Activated CD4-positive, alpha-beta T cell treated with anti-CD3 and anti-CD28 coated beads for 36 hours (primary cell): ENCODE data around the gene MYH9. TPM values are rescaled to one million over a fixed set of nuclear protein-coding genes. Genes with fewer than 3 reads are reported as not detected.
A peak's percentile ranks its signal among the peaks of the same experiment; 100 is the strongest.
"Not testable (repeated sequence)": the region's sequence is repeated elsewhere in the genome, so short reads cannot be mapped to it uniquely, and the experiment has no call there.

ENCODE experiments used
- ATAC-seq: fragments of 200-7000 bp; cut with Tn5 transposase; one replicate; pipeline ENCODE4 v1.10.0; 2021; ENCODE audit warnings: mild to moderate bottlenecking, moderate library complexity
- CTCF ChIA-PET: fragments of 350-600 bp; sonication (Branson Sonifier 250); formaldehyde crosslinking; loops from one replicate; lab custom pipeline; 2021; ENCODE audit warnings: antibody characterized with exemption; lab: Charles Lee
- POLR2A ChIA-PET: fragments of 350-600 bp; sonication (Branson Sonifier 250); formaldehyde crosslinking; loops from one replicate; lab custom pipeline; 2021; ENCODE audit warnings: antibody characterized with exemption, inconsistent platforms; lab: Charles Lee
- DNase-seq: peaks from one replicate; pipeline ENCODE4 v3.0.0-alpha.2; 2020
- H3K27ac Mint-ChIP-seq: one replicate; pipeline ENCODE4 v1.8.0; 2021; ENCODE audit warnings: mixed read lengths
- H3K27me3 Mint-ChIP-seq: one replicate; pipeline ENCODE4 v1.8.0; 2021; ENCODE audit warnings: mixed read lengths
- H3K36me3 Mint-ChIP-seq: one replicate; pipeline ENCODE4 v1.8.0; 2021; ENCODE audit warnings: low read depth, mixed read lengths
- H3K4me1 Mint-ChIP-seq: one replicate; pipeline ENCODE4 v1.8.0; 2021; ENCODE audit warnings: mixed read lengths
- H3K4me3 Mint-ChIP-seq: one replicate; pipeline ENCODE4 v1.8.0; 2021; ENCODE audit warnings: mild to moderate bottlenecking, moderate library complexity, mixed read lengths
- H3K9me3 Mint-ChIP-seq: one replicate; pipeline ENCODE4 v1.8.0; 2021; ENCODE audit warnings: low read depth, mixed read lengths
- intact Hi-C, 2 experiments: fragments of 100-400 bp; cut with DNase I in 1 of 2; cut with micrococcal nuclease in 1 of 2; formaldehyde crosslinking; loops; one replicate each; pipeline versions ENCODE4 v1.14.2 to v1.15.1; 2022 to 2024; cut with DNase I, micrococcal nuclease
- total RNA-seq, 2 experiments: library from RNA; stranded (reverse); gene quantifications; one replicate each; pipeline ENCODE4 v1.2.3, GENCODE V29; 2021

Gene MYH9
- total RNA-seq, 2 experiments from 2014 or later: 720 to 773 TPM

DNA sequence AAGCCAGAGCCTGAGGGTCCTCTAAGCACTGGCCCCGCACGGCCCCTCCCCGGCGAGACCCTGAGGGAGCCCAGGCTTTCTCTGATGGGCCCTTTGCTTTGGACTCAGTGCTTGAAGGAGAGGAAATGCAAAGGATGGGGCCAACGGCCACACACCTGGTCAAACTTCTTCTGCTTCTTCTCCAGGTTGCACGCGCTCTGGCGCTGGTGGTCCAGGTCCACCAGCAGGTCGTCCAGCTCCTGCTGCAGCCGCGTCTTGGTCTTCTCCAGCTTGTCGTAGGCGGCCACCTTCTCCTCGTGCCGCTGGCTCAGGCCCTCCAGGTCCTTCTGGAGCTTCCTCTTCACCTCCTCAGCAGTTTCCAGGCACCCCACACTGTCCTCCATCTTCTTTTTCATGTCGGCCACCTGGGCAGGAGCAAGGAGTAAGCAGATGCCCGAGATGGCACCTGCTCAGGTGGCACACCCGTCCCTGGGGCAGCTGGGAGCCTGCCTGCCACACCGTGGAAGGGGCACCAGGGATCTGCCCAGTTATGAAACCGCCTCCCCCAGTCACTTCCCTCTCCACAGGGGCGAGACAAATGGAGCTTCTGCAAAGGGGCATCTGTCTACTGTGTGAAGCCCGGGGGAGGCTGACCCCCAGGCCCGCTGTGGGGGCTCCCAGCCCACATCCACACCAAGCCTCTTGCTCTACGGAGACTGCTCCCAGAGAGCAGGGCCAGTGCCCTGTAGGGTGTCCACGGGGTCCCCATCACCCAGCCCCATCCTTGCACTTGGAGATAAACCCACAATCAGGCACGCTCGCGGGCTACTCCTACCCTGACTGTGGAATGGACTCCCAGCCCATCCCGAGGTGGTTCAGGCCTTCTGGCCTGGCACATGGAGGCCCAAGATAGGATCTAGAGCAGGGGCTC is 95.7 kb downstream of the MYH9 start:
- Mint-ChIP-seq H3K27ac (no peak overlapping the region), H3K9me3 (no peaks in the 10 kb centered on the region), H3K4me1 (peaks cover 27% of the 10 kb centered on the region), H3K4me3 (no peak overlapping the region), H3K36me3 (peaks cover 83% of the 10 kb centered on the region), H3K27me3 (no peaks in the 10 kb centered on the region)
- intact Hi-C loops: no loop called here
- CTCF ChIA-PET: interaction anchor here (1.3 to 2.2 kb wide), 3 partner anchors 14 to 194 kb away, joined by 4 to 13 read pairs (median 6); no protein-coding TSS in a partner anchor
- POLR2A ChIA-PET: no interaction called here
- ATAC-seq (no peak), DNase-seq (no peak)

DNA sequence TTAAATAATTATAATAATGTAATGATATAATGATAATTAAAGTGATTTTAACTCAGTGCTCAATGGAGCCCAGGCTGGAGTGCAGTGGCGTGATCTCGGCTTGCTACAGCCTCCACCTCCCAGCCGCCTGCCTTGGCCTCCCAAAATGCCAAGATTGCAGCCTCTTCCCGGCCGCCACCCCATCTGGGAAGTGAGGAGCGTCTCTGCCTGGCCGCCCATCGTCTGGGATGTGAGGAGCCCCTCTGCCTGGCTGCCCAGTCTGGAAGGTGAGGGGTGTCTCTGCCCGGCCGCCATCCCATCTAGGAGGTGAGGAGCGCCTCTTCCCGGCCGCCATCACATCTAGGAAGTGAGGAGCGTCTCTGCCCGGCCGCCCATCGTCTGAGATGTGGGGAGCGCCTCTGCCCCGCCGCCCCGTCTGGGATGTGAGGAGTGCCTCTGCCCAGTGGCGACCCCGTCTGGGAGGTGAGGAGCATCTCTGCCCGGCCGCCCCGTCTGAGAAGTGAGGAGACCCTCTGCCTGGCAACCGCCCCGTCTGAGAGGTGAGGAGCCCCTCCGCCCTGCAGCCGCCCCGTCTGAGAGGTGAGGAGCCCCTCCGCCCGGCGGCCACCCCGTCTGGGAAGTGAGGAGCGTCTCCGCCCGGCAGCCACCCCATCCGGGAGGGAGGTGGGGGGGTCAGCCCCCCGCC is 97.2 kb downstream of the MYH9 start:
- CTCF ChIA-PET: interaction anchor here (1.3 kb wide), 1 partner anchor 12 kb away, joined by 4 read pairs; no protein-coding TSS in a partner anchor
- ATAC-seq, H3K9me3 Mint-ChIP-seq, intact Hi-C loops, H3K27ac Mint-ChIP-seq, H3K27me3 Mint-ChIP-seq, H3K4me3 Mint-ChIP-seq, DNase-seq, POLR2A ChIA-PET: not testable (repeated sequence)
- Mint-ChIP-seq H3K36me3 (peaks cover 82% of the 10 kb centered on the region), H3K4me1 (peaks cover 28% of the 10 kb centered on the region)

DNA sequence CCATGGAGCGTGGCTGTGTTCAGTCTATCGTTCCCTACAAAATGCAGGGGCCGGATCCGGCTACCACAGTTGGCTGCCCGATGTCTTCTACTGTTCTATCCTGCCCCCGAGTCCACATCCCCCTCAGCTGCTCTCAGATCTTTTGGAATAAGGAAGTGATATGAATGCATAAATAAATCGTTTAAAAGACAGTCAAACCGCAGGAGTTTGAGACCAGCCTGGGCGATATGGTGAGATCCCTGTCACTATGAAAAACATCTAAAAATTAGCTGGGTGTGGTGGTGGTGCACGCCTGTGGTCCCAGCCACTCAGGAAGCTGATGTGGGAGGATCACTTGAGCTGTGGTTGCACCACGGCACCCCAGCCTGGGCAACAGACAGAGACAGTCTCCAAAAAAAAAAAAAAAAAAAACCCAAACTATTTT is 97.8 kb downstream of the MYH9 start:
- DNase-seq, POLR2A ChIA-PET, H3K9me3 Mint-ChIP-seq, H3K27me3 Mint-ChIP-seq, intact Hi-C loops, ATAC-seq, H3K4me3 Mint-ChIP-seq: not testable (repeated sequence)
- CTCF ChIA-PET: interaction anchor here (1.3 kb wide), 1 partner anchor 12 kb away, joined by 4 read pairs; no protein-coding TSS in a partner anchor
- H3K36me3 Mint-ChIP-seq: peaks cover 78% of the 10 kb centered on the region
- H3K27ac Mint-ChIP-seq: peak overlapping the region; percentile 67
- H3K4me1 Mint-ChIP-seq: peaks cover 28% of the 10 kb centered on the region

DNA sequence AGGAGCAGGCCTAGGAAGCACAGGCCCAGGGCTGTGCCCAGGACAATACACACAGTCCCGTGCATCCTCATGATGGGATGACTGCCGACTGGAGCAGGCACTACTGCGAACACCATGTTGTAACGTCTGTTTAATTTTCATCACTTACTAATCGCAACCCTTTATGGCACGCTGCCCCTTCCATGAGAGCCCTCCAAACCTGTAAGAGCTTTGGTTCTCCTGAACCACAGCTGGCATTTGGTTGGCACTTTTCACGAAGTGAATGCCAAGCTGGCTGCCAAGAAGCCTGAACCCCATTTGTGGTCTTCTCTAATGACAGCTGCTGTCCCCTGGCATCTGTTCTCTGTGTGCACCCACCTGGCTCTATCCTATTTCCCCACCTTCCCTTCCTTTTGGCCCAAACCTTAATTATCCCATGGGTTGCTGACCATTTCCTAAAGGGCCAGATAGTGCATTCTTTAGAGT is 98.3 kb downstream of the MYH9 start:
- intact Hi-C loops: no loop called here
- ChIA-PET POLR2A (no interaction called here), CTCF (interaction anchor here (1.3 to 3.5 kb wide), 2 partner anchors 11 to 12 kb away, joined by 4 to 21 read pairs; no protein-coding TSS in a partner anchor)
- Mint-ChIP-seq H3K4me3 (no peak overlapping the region), H3K36me3 (peaks cover 79% of the 10 kb centered on the region), H3K9me3 (no peaks in the 10 kb centered on the region), H3K27me3 (no peaks in the 10 kb centered on the region), H3K4me1 (peaks cover 28% of the 10 kb centered on the region), H3K27ac (peak overlapping the region; percentile 67)
- no peak for DNase-seq
- no peak for ATAC-seq

DNA sequence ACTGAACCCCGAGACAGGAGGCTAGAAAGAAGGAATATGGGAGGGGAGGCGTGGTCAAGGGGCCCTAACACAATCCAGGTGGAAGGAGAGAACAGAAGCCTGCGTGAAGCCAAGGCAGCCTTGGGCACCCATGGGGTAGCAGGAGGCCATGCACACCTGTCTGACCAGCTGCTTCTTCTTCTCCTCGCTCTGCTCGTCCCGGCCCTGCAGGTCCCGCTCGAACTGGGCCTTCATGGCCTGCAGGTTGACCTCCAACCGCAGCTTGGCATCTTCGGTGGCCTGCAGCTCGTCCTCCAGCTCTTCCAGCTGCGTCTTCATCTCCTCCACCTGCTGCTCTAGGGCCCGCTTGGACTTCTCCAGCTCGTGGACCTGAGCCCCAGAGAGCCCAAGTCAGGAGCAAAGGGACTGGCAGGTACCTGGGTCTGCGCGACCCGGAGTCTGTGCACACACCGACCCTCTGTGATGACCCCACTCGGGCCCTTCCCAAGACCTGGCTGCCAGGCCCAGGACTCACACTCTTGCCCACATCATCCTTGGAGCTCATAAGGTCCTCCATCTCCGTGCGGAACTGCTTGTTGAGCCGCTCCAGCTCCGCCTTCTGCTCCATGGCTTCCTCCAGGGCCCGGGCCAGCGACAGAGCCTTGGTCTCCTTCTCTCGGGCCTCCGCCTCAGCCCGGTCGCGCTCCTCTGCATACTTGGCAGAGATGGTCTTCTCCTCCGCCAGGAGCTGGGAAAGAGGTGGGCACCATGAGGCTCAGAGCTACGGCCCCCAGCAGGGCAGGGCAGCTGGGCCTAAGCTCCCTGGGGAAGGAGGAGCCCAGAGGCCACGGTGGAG is 99.0 kb downstream of the MYH9 start:
- H3K27ac Mint-ChIP-seq: peak overlapping the region; percentile 31
- peaks cover 28% of the 10 kb centered on the region for H3K4me1 Mint-ChIP-seq
- no peaks in the 10 kb centered on the region for H3K9me3 Mint-ChIP-seq
- intact Hi-C loops: no loop called here
- peaks cover 76% of the 10 kb centered on the region for H3K36me3 Mint-ChIP-seq
- ChIA-PET POLR2A (interaction anchor here (0.6 kb wide), 1 partner anchor 429 kb away, joined by 3 read pairs; no protein-coding TSS in a partner anchor), CTCF (interaction anchor here (1.3 to 3.5 kb wide), 3 partner anchors 11 to 12 kb away, joined by 4 to 29 read pairs (median 21); no protein-coding TSS in a partner anchor)
- no peaks in the 10 kb centered on the region for H3K27me3 Mint-ChIP-seq
- no peak overlapping the region for H3K4me3 Mint-ChIP-seq
- ATAC-seq (no peak), DNase-seq (no peak)

DNA sequence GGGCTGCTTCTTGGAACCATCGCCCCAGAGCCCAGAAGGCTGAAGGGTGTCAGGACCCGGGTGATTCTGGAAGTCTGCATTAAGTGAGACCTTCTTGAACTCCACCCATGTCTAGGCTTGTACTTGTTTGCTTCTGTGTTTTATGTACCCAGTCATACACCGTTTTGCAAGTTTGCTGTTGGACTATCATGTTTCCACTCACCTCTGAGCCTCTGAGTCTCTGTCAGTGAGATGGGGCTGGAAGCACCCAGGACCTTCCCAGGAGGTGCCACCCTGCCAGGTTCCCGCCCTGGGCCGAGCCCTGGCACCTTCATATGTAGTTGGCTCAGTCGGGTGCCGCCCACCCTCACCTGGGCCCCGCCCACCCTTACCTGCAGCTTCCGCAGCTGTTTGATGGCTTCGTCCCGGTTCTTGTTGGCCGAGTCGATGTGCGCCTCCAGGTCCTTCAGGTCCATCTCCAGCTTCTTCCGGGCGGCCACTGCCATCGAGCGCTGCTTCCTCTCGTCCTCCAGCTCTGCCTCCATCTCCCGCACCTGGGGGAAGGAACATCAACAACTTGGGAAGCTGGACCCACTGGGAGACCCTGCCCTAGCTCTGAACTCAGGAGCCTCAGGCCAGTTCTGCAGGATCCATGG is 99.8 kb downstream of the MYH9 start:
- CTCF ChIA-PET: interaction anchor here (0.5 to 3.5 kb wide), 4 partner anchors 10 to 222 kb away, joined by 4 to 29 read pairs (median 12); partner anchors contain the start of gene APOL2
- no peak for ATAC-seq
- intact Hi-C loops: no loop called here

DNA sequence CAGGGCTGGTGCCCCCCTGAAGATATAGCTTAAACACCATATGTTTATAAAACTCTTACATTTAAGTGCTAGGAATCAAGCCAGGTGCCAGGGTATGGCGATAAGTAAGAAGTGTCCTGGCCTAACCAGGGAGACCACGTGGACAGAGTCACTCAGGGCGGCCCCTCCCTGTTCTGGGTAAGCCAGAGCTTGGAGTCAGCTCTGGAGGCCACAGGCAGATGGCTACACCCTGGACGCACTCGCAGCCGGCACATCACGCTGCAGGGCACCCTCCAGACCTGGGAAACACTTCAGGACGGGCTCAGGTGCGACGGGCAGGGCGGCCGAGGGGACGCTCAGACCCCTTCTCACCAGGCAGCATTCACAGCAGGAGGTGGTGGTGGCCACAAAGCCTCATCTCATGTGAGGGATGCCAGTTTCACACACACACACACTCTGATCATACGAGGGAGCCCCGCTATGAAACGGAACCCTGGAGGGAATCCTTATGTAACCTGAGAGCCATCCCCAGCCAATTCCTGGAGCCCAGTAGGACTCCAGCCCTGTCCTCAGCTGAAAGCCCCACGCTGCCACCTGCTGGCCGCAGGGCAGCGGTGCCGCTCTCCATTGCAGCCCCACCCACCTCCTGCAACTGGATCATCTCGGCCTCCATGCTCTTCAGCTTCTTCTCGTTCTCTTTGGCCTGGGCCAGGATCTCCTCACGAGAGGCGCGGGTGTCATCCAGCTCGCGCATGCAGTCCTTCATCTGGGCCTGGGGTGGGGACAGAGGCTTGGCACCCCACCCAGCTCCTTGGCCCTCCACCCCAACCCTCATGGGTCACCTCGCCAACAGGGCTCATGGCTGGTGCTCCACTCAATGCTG is 101.4 kb downstream of the MYH9 start:
- ChIA-PET CTCF (interaction anchor here (0.8 to 4.4 kb wide), 16 partner anchors 8 to 962 kb away, joined by 3 to 44 read pairs (median 4); partner anchors contain the start of gene APOL2), POLR2A (interaction anchor here (1.4 to 1.6 kb wide), 2 partner anchors 196 to 243 kb away, joined by 3 to 4 read pairs; partner anchors contain the start of gene EIF3D)
- no peak overlapping the region for H3K4me3 Mint-ChIP-seq
- H3K4me1 Mint-ChIP-seq: peaks cover 17% of the 10 kb centered on the region
- no peaks in the 10 kb centered on the region for H3K27me3 Mint-ChIP-seq
- intact Hi-C loops: no loop called here
- DNase-seq: peak; percentile 83
- H3K36me3 Mint-ChIP-seq: peaks cover 69% of the 10 kb centered on the region
- no peaks in the 10 kb centered on the region for H3K9me3 Mint-ChIP-seq
- H3K27ac Mint-ChIP-seq: peak overlapping the region; percentile 67
- peak; percentile 89 for ATAC-seq

More for the DNA sequence above, 99.8 kb downstream of the MYH9 start:
- no peak overlapping the region for H3K27ac Mint-ChIP-seq
- POLR2A ChIA-PET: interaction anchor here (0.6 kb wide), 1 partner anchor 430 kb away, joined by 3 read pairs; no protein-coding TSS in a partner anchor
- H3K9me3 Mint-ChIP-seq: no peaks in the 10 kb centered on the region
- H3K4me3 Mint-ChIP-seq: no peak overlapping the region
- peaks cover 28% of the 10 kb centered on the region for H3K4me1 Mint-ChIP-seq
- no peak for DNase-seq
- H3K36me3 Mint-ChIP-seq: peaks cover 75% of the 10 kb centered on the region
- no peaks in the 10 kb centered on the region for H3K27me3 Mint-ChIP-seq

DNA sequence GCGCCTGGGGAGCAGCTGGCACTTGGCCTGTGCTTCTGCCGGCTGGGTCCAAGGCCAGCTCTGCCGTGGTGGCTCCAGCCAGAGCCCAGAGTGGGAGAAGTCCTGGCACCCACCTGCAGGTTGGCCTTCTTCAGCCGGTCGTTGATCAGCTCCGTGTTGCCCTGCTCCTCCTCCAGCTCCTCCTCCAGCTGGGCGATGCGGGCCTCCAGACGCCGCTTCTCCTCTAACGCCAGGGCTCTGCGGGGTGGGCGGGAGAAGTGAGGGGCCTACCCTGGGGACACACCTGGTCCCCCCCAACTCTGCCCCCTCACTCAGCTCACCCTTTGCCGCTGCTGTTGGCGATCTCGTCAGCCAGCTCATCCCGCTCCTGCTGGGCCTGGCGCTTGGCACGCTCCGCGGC is 102.2 kb downstream of the MYH9 start:
- ATAC-seq: no peak
- intact Hi-C loops: no loop called here
- Mint-ChIP-seq H3K4me3 (no peak overlapping the region), H3K27me3 (no peaks in the 10 kb centered on the region), H3K4me1 (peaks cover 15% of the 10 kb centered on the region), H3K36me3 (peaks cover 65% of the 10 kb centered on the region), H3K27ac (no peak overlapping the region), H3K9me3 (no peaks in the 10 kb centered on the region)
- ChIA-PET CTCF (interaction anchor here (0.9 to 4.4 kb wide), 14 partner anchors 8 to 961 kb away, joined by 3 to 44 read pairs (median 4); partner anchors contain the start of gene APOL2), POLR2A (interaction anchor here (1.4 to 1.6 kb wide), 2 partner anchors 197 to 244 kb away, joined by 3 to 4 read pairs; partner anchors contain the start of gene EIF3D)
- no peak for DNase-seq

DNA sequence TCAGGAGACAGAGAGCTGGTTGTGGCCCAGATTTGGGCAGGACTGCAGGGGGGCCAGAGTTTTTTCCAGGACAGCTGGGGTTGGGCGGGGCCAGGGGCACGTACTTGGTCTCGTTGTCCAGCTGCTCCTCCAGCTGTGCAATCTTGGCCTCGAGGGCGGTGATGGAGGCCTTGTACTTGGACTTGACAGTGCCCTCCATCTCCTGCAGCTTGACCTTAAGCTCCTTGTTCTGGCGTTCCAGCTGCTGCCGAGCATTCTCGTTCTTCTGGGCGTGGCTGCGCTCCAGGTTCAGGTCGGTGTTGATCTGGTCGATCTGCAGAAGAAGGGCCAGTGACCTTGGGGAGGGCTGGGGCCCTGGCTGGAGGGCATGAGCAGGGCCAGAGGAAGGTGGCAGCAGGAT is 102.8 kb downstream of the MYH9 start:
- ChIA-PET POLR2A (interaction anchor here (1.6 kb wide), 1 partner anchor 244 kb away, joined by 3 read pairs; the partner anchor contains the start of gene EIF3D), CTCF (interaction anchor here (0.7 to 4.4 kb wide), 6 partner anchors 10 to 90 kb away, joined by 3 to 44 read pairs (median 9); partner anchors contain the start of gene APOL2)
- no peak overlapping the region for H3K4me3 Mint-ChIP-seq
- H3K4me1 Mint-ChIP-seq: peaks cover 14% of the 10 kb centered on the region
- DNase-seq: no peak
- intact Hi-C loops: no loop called here
- ATAC-seq: no peak
- H3K27ac Mint-ChIP-seq: no peak overlapping the region
- H3K36me3 Mint-ChIP-seq: peaks cover 65% of the 10 kb centered on the region
- H3K27me3 Mint-ChIP-seq: no peaks in the 10 kb centered on the region
- no peaks in the 10 kb centered on the region for H3K9me3 Mint-ChIP-seq
